Gastroesophageal sphincter (tissue), 4 donors: ENCODE measurements around the gene ST6GALNAC3. TPM values are rescaled to one million over a fixed set of nuclear protein-coding genes. Genes with fewer than 3 reads are reported as not detected.

ENCODE experiments used
- ATAC-seq: fragments of 150-250 bp; one replicate; pipeline ENCODE4 v1.9.1; 2016; ENCODE audit warnings: mild to moderate bottlenecking, moderate library complexity
- H3K27ac ChIP-seq, 4 donors: fragments of 200-600 bp; sonication (generic) in 3 of 4; 1 replicate in 3 of 4; 2 replicates in 1 of 4; pipeline ENCODE4 v1.5.1; 2016 to 2019
- H3K27me3 ChIP-seq: fragments of 200-600 bp; sonication (generic); one replicate; pipeline ENCODE4 v1.5.1; 2019
- H3K36me3 ChIP-seq, 2 donors: fragments of 200-600 bp; sonication (generic); one replicate each; pipeline ENCODE4 v1.5.1; 2019; ENCODE audit warnings: control low read depth in 1 of 2
- H3K4me1 ChIP-seq, 3 donors: fragments of 200-600 bp; sonication (generic); 1 replicate in 2 of 3; 2 replicates in 1 of 3; pipeline ENCODE4 v1.5.1; 2016 to 2019; ENCODE audit warnings: control low read depth in 2 of 3
- H3K4me3 ChIP-seq, 2 donors: fragments of 200-600 bp; sonication (generic); one replicate each; pipeline ENCODE4 v1.5.1; 2019; ENCODE audit warnings: mild to moderate bottlenecking in 1 of 2, moderate library complexity in 1 of 2
- H3K9me3 ChIP-seq, 3 donors: fragments of 200-600 bp; sonication (generic); one replicate each; pipeline ENCODE4 v1.5.1; 2017 to 2019; ENCODE audit warnings: control low read depth in 2 of 3
- EP300 ChIP-seq: sonication (generic); formaldehyde crosslinking; IDR thresholded peaks from one replicate; pipeline ENCODE4 v1.6.1; 2017; ENCODE audit warnings: antibody characterized with exemption, mild to moderate bottlenecking
- POLR2A ChIP-seq, 2 donors: fragments of 450-650 bp; IDR thresholded peaks; one replicate each; pipeline ENCODE4 v1.6.1; 2017; ENCODE audit warnings: antibody characterized with exemption in 2 of 2, mild to moderate bottlenecking in 2 of 2, moderate library complexity in 1 of 2
- POLR2AphosphoS5 ChIP-seq: sonication (generic); formaldehyde crosslinking; IDR thresholded peaks from one replicate; pipeline ENCODE4 v1.6.1; 2017; ENCODE audit warnings: antibody characterized with exemption
- WGBS, 2 donors: methylation state at CpG; one replicate each; pipeline ENCODE4 v1.1.5; 2018; ENCODE audit warnings: low coverage in 1 of 2; 5-methylcytosine and 5-hydroxymethylcytosine counted together
- total RNA-seq, 4 donors: library from RNA; depleted of rRNA; stranded (reverse); fragments of >200 nt; gene quantifications; one replicate each; pipeline ENCODE4 v1.1.0, GENCODE V29; 2016
- TF ChIP-seq, protein P1 (sequence below), 4 experiments: fragments of 200-600 bp in 2 of 4; fragments of 450-650 bp in 2 of 4; sonication (generic) in 1 of 4; IDR thresholded peaks; one replicate each; pipeline ENCODE4 v1.5.1; 2017 to 2019; ENCODE audit warnings: antibody characterized with exemption in 4 of 4, mild to moderate bottlenecking in 2 of 4, moderate library complexity in 2 of 4

The ST6GALNAC3 gene
- total RNA-seq, 4 donors from 2014 or later: 2.8 to 10.6 (median 3.3) TPM

DNA sequence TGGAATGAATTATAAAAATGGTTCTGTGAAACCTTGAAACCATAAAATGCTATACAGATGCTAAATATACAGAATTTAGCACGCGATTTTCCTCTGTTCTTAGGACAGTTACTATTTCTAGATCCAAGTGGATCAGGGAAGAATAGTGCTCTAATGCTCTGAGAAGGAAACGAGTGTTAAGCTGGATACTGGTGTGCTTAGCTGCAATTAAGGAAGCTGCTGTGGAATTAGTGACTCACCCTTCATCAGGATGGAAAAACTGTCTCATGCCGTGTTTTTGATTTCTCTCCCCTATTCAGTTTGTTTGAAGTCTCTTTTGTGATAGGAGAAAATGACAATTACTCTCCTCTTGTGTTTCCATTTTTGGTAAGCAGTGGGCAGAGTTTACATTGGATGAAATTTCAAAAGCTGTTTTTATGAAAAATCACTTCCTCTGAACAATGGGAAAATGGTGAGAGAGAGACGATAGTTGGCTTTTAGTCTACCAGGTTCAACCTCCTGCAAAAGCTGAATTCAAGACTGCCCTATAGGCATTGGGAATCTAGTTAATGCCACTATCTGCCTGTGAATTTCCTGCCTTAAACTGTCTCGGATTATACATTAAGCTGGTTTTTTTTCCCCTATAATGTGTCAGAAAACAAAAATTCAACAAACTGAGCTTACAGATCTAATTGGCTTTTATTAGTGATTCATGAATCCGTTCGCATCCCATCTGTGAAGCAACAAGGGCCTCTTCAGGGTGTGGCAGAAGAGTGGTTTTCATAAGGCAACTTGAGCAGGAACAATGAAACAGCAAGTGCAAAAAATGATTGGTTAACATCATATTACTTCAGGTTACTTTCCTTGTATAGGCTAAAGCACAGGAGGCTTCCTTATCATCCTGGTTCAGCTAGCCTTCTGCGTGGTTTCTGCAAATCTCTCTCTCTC lies 179.8 kb downstream of the ST6GALNAC3 start:
- ATAC-seq: no peak
- no peaks in the 10 kb centered on the region for H3K27me3 ChIP-seq
- H3K4me1 ChIP-seq: peaks cover 0 to 34% (median 8%) of the 10 kb centered on the region in 3 donors
- TF ChIP-seq POLR2AphosphoS5 (peak; percentile 57), EP300 (no peak), POLR2A (IDR thresholded peaks at IDR 0.05) (no peak)
- TF ChIP-seq, protein P1, sequence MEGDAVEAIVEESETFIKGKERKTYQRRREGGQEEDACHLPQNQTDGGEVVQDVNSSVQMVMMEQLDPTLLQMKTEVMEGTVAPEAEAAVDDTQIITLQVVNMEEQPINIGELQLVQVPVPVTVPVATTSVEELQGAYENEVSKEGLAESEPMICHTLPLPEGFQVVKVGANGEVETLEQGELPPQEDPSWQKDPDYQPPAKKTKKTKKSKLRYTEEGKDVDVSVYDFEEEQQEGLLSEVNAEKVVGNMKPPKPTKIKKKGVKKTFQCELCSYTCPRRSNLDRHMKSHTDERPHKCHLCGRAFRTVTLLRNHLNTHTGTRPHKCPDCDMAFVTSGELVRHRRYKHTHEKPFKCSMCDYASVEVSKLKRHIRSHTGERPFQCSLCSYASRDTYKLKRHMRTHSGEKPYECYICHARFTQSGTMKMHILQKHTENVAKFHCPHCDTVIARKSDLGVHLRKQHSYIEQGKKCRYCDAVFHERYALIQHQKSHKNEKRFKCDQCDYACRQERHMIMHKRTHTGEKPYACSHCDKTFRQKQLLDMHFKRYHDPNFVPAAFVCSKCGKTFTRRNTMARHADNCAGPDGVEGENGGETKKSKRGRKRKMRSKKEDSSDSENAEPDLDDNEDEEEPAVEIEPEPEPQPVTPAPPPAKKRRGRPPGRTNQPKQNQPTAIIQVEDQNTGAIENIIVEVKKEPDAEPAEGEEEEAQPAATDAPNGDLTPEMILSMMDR (IDR thresholded peaks at IDR 0.05): no peak
- H3K9me3 ChIP-seq: no peaks in the 10 kb centered on the region
- no peak overlapping the region for H3K27ac ChIP-seq
- WGBS, 2 donors: 42 to 46% methylated on average over 6 to 9 of the region's 9 CpGs
- no peaks in the 10 kb centered on the region for H3K36me3 ChIP-seq
- no peak overlapping the region for H3K4me3 ChIP-seq

DNA sequence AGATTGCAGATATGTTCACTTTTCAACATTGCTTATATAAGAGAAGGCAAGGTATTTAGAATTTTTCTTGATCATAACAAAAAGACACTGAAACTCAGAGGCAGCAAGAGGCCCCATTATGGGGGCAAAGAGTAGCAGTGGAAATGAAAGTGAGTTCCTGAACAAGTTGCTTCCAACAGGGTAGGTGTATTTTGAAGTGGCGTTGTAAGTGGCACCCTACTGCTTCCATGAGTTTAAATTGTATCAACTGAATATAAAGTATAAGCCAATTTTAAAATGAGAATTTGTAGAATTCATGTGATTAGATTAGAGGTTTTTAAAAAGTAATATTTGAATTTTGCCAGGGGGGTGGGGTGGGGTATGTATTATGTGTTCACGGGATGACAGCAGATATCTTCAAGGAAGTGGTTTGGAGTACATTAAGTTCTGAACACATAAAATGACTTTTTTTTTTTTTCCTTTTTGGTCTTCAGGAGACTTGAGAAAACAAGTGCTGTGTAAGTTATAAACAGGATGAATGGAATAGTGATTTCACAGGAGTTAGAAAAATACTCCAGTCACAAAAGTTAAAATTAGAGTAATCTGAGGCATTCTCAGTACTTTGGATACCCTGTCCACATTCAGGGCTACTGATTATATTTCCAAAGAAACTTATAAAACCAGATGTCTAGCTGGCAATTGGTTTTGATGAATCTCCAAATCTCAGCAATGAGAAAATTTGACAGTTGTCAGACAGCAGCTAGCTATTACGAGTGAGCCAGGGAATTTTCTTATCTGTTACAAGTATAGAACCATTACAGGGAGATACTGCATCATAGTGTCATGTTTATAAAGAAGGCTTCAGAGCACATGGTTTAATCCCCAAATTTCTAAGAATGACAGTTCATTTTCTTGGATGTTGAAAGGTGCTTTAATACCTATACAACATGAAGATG lies 182.0 kb downstream of the ST6GALNAC3 start:
- TF ChIP-seq POLR2AphosphoS5 (no peak), EP300 (no peak), POLR2A (IDR thresholded peaks at IDR 0.05) (no peak)
- TF ChIP-seq, protein P1 (IDR thresholded peaks at IDR 0.05): no peak
- H3K4me1 ChIP-seq: peaks cover 0 to 18% (median 2%) of the 10 kb centered on the region in 3 donors
- H3K27me3 ChIP-seq: no peaks in the 10 kb centered on the region
- H3K9me3 ChIP-seq: no peaks in the 10 kb centered on the region
- H3K27ac ChIP-seq: no peak overlapping the region
- ATAC-seq: no peak
- no peak overlapping the region for H3K4me3 ChIP-seq
- no peaks in the 10 kb centered on the region for H3K36me3 ChIP-seq
- 69 to 82% methylated on average over 2 to 3 of the region's 3 CpGs for WGBS, 2 donors

DNA sequence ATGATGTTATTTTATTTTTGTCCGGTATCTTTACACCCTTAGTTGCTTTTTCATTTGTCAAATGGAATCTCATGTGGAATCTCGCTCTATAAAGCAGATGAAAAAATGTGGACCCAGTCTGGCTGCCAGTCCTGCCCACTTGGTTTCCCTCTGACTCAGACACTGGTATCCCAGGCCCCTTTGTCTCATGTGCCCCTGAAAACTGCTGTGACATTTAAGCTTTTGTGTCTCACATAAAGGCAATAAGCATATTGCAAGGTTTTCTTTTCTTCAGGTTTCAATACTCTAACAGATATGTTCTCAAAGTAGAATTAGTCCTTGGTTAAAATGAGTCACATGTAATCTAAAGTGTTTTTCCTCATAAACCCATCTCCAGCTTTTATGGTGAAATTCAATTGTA lies 183.3 kb downstream of the ST6GALNAC3 start:
- Histone ChIP-seq H3K9me3 (no peaks in the 10 kb centered on the region), H3K4me1 (peaks cover 0 to 13% (median 2%) of the 10 kb centered on the region in 3 donors), H3K4me3 (no peak overlapping the region), H3K27ac (no peak overlapping the region), H3K27me3 (no peaks in the 10 kb centered on the region), H3K36me3 (no peaks in the 10 kb centered on the region)
- TF ChIP-seq, protein P1 (IDR thresholded peaks at IDR 0.05): no peak
- WGBS, 2 donors: 83 to 95% methylated on average over 1 to 2 of the region's 2 CpGs
- no peak for ATAC-seq

DNA sequence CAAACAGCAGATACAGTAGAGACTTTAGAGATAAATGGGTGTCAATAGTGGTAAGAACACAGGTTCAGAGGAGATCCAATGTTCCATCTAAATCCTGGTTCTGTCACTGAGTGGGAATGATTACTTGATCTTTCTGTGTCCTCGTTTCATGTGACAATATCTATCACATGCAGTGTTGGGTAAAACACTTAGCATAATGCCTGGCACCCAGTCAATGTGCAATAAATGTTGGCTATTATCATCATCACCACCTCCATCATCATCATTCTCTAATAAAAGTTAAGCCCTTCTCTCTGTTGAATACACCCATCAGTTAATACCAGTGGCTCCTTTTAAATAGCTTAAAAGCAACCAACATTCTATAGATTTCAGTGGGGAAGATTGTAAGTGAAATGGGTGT lies 184.7 kb downstream of the ST6GALNAC3 start:
- peaks cover 0 to 4% (median 0%) of the 10 kb centered on the region in 3 donors for H3K4me1 ChIP-seq
- no peaks in the 10 kb centered on the region for H3K36me3 ChIP-seq
- WGBS, 2 donors: 63 to 88% methylated on average over 1 of the region's 1 CpG
- no peak for TF ChIP-seq POLR2AphosphoS5
- TF ChIP-seq, protein P1 (IDR thresholded peaks at IDR 0.05): no peak
- no peak for TF ChIP-seq EP300
- TF ChIP-seq POLR2A (IDR thresholded peaks at IDR 0.05): no peak
- no peak overlapping the region for H3K27ac ChIP-seq
- no peaks in the 10 kb centered on the region for H3K27me3 ChIP-seq
- no peak for ATAC-seq
- no peak overlapping the region for H3K4me3 ChIP-seq
- no peaks in the 10 kb centered on the region for H3K9me3 ChIP-seq
